OCI-LY1 (cell line): ENCODE measurements around the gene PRKAG3.

Experiments used
- H2AFZ ChIP-seq: fragments of 200-600 bp; sonication (generic), shearing (Covaris generic); 2 replicates; pipeline ENCODE4 v1.6.0; 2014; ENCODE audit warnings: antibody characterized with exemption, mild to moderate bottlenecking, low read length
- H3F3A ChIP-seq: fragments of 200-600 bp; sonication (generic), shearing (Covaris generic); 2 replicates; pipeline ENCODE4 v1.6.0; 2014; ENCODE audit warnings: mild to moderate bottlenecking, antibody characterized with exemption, low read length, moderate library complexity; ENCODE audit not compliant: insufficient read depth
- H3K27ac ChIP-seq: fragments of 200-600 bp; sonication (generic); 2 replicates; pipeline ENCODE4 v1.5.1; 2014; ENCODE audit warnings: low read length, mixed run types, mild to moderate bottlenecking, low read depth; ENCODE audit not compliant: poor library complexity, severe bottlenecking
- H3K27me3 ChIP-seq: fragments of 200-600 bp; sonication (generic); 2 replicates; pipeline ENCODE4 v1.6.0; 2014; ENCODE audit warnings: antibody characterized with exemption, mild to moderate bottlenecking, low read length, moderate library complexity; ENCODE audit not compliant: insufficient read depth
- H3K36me3 ChIP-seq: fragments of 200-600 bp; sonication (generic); 2 replicates; pipeline ENCODE4 v1.6.1; 2014; ENCODE audit warnings: mild to moderate bottlenecking, antibody characterized with exemption, low read length, moderate library complexity, mixed read lengths; ENCODE audit not compliant: insufficient read depth
- H3K4me1 ChIP-seq: fragments of 200-600 bp; sonication (generic); 2 replicates; pipeline ENCODE4 v1.5.1; 2014; ENCODE audit warnings: mild to moderate bottlenecking, low read length, moderate library complexity; ENCODE audit not compliant: insufficient read depth, severe bottlenecking
- H3K4me2 ChIP-seq: fragments of 200-600 bp; sonication (generic), shearing (Covaris generic); 2 replicates; pipeline ENCODE4 v1.6.1; 2014; ENCODE audit warnings: low read length
- H3K4me3 ChIP-seq: fragments of 200-600 bp; sonication (generic); 2 replicates; pipeline ENCODE4 v1.5.1; 2014; ENCODE audit warnings: low read length, low read depth, mild to moderate bottlenecking, mixed read lengths; ENCODE audit not compliant: poor library complexity, severe bottlenecking
- H3K79me2 ChIP-seq: fragments of 200-600 bp; shearing (Covaris generic); 2 replicates; pipeline ENCODE4 v1.6.1; 2016; ENCODE audit warnings: mixed run types, low read length, mixed read lengths; ENCODE audit not compliant: insufficient read depth
- H3K9ac ChIP-seq: fragments of 200-600 bp; sonication (generic), shearing (Covaris generic); 2 replicates; pipeline ENCODE4 v1.6.1; 2014; ENCODE audit warnings: mild to moderate bottlenecking, low read length, mixed read lengths
- H3K9me2 ChIP-seq: fragments of 200-600 bp; sonication (generic), shearing (Covaris generic); 2 replicates; pipeline ENCODE4 v1.6.1; 2014; ENCODE audit warnings: low read depth, mild to moderate bottlenecking, low read length, mixed read lengths
- H3K9me3 ChIP-seq: fragments of 200-600 bp; shearing (Covaris generic); 2 replicates; pipeline ENCODE4 v1.6.1; 2014; ENCODE audit warnings: low read length, mixed read lengths
- H4K20me1 ChIP-seq: fragments of 200-600 bp; sonication (generic), shearing (Covaris generic); 2 replicates; pipeline ENCODE4 v1.6.0; 2016; ENCODE audit warnings: mild to moderate bottlenecking, low read length; ENCODE audit not compliant: insufficient read depth
- CTCF ChIP-seq: fragments of 200-600 bp; sonication (generic), shearing (Covaris generic); IDR thresholded peaks from 2 replicates; pipeline ENCODE4 v1.5.1; 2017; ENCODE audit warnings: mild to moderate bottlenecking, antibody characterized with exemption, low read length, moderate library complexity, mixed read lengths
- EZH2 ChIP-seq: fragments of 200-600 bp; sonication (generic), shearing (Covaris generic); IDR thresholded peaks from 2 replicates; pipeline ENCODE4 v1.8.0; 2017; ENCODE audit warnings: borderline replicate concordance, mixed run types, mild to moderate bottlenecking, antibody characterized with exemption, low read length, moderate library complexity, mixed read lengths

PRKAG3 gene

GRCh38 chr2:218809515-218809914 is 22.1 kb downstream of the PRKAG3 start:
- Histone ChIP-seq H4K20me1 (no peaks in the 10 kb centered on the region), H3K4me2 (no peak overlapping the region), H3K36me3 (no peaks in the 10 kb centered on the region), H3K79me2 (no peaks in the 10 kb centered on the region), H3K9ac (no peak overlapping the region), H3K9me3 (peaks cover 3% of the 10 kb centered on the region; the same call in 1 of the 2 replicates), H3F3A (no peaks in the 10 kb centered on the region), H2AFZ (no peak overlapping the region), H3K27ac (no peak overlapping the region), H3K4me3 (no peak overlapping the region), H3K9me2 (no peaks in the 10 kb centered on the region), H3K27me3 (peaks cover 13% of the 10 kb centered on the region; the same call in 1 of the 2 replicates), H3K4me1 (no peaks in the 10 kb centered on the region)
- TF ChIP-seq EZH2 (no peak), CTCF (no peak)

DNA sequence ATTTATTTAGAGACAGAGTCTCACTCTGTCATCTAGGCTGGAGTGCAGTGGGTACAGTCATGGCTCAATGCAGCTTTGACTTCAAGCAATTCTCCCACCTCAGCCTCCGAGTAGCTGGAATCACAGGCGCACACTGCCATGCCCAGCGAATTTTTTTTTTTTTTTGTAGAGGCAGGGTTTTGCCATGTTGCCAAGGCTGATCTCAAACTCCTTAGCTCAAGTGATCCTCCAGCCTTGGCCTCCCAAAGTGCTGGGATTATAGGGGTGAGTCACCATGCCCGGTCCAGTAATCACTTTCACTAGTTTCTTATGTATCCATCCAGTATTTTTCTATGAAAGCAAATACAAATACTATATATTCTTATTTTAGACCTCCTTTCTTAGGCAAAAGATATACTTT is 24.0 kb downstream of the PRKAG3 start:
- Histone ChIP-seq H3K4me2 (no peak overlapping the region), H3K4me3 (no peak overlapping the region), H4K20me1 (no peaks in the 10 kb centered on the region), H3K4me1 (no peaks in the 10 kb centered on the region), H3F3A (no peaks in the 10 kb centered on the region), H3K27me3 (peaks cover 5% of the 10 kb centered on the region; the same call in 1 of the 2 replicates), H3K27ac (no peak overlapping the region), H3K9me3 (peaks cover 7% of the 10 kb centered on the region; the same call in 1 of the 2 replicates), H3K79me2 (no peaks in the 10 kb centered on the region), H3K36me3 (no peaks in the 10 kb centered on the region), H3K9me2 (no peaks in the 10 kb centered on the region), H3K9ac (no peak overlapping the region), H2AFZ (no peak overlapping the region)
- TF ChIP-seq EZH2 (no peak), CTCF (no peak)

- H3K9ac ChIP-seq: no peak overlapping the region
- H4K20me1 ChIP-seq: no peaks in the 10 kb centered on the region
- H3K36me3 ChIP-seq: no peaks in the 10 kb centered on the region
- H3K79me2 ChIP-seq: no peaks in the 10 kb centered on the region
- TF ChIP-seq EZH2: no peak
- no peak for TF ChIP-seq CTCF
- H3K9me3 ChIP-seq: peaks cover 7% of the 10 kb centered on the region; the same call in 1 of the 2 replicates
- H3F3A ChIP-seq: no peaks in the 10 kb centered on the region
- no peak overlapping the region for H3K4me2 ChIP-seq
- H3K9me2 ChIP-seq: no peaks in the 10 kb centered on the region
- no peak overlapping the region for H3K4me3 ChIP-seq
- H3K4me1 ChIP-seq: no peaks in the 10 kb centered on the region
- H2AFZ ChIP-seq: no peak overlapping the region
- peaks cover 5% of the 10 kb centered on the region; the same call in 1 of the 2 replicates for H3K27me3 ChIP-seq
- no peak overlapping the region for H3K27ac ChIP-seq
Observed at GRCh38 chr2:218806346-218806978, 25.1 kb downstream of the PRKAG3 start.
